SIG-M5 treated with dmso at 0.1 percent for 504 hours (cell line): ENCODE data around the gene TRIM33.
"Not testable (repeated sequence)": the region's sequence is repeated elsewhere in the genome, so short reads cannot be mapped to it uniquely, and the experiment has no call there.

ENCODE experiments used
- DNase-seq: peaks from one replicate; lab custom pipeline; 2025; ENCODE audit not compliant: unreplicated experiment; lab: John Stamatoyannopoulos, UW

Gene TRIM33

DNA sequence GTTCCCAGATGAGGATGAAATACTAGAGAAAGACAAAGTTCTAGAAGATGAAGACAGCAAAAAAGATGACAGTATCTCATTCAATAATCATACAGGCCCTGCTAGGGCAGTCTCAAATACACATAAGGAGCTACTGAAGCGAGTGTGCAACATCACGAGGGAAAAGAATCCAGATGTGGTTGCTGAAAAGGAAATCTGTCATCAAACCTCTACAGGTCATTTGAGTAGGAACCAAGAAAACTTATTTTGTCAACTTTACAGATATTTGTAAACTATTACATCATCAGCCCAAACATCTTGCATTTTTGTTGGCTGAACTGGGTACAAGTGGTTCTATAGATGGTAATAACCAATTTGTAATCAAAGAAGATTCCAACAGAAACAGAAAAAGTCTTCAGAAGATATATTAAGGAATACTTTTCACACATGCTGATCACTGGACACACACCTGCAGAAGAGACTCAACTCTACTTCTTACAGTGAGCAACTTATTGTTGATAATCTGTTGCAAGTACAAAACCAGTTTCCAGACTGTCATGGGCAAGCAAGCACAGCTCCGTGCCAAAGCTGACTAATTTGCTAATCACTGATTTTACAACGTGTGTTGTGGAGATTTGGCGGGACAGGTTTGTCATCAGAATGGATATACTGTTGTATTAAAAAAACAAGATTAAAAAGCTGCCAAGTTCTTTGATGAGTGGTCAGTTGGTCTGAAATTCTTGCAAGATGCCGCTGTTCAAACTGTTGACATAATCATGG is 42.1 kb downstream of the TRIM33 start:
- DNase-seq = no peak

DNA sequence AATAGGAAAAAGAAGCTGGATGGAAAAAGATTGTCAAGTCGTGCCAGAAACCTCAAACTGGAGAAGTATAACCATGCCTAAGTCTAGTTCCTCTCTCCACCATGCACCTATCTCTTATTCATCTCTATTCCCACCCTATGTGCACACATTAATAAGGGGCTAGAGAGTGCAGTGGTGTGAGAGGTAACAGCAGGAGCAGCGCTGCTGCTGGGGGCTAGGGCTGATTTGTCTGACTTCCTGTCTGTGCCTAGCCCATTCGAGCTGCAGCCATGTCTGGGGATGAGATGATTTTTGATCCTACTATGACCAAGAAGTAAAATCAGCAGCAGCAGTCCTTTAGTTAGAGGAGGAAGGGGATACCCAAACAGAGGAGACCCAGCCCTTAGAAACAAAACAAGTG is 43.0 kb downstream of the TRIM33 start:
- DNase-seq = no peak

- DNase-seq = no peak
Observed at GRCh38 chr1:114467491-114467890, 43.5 kb downstream of the TRIM33 start.

DNA sequence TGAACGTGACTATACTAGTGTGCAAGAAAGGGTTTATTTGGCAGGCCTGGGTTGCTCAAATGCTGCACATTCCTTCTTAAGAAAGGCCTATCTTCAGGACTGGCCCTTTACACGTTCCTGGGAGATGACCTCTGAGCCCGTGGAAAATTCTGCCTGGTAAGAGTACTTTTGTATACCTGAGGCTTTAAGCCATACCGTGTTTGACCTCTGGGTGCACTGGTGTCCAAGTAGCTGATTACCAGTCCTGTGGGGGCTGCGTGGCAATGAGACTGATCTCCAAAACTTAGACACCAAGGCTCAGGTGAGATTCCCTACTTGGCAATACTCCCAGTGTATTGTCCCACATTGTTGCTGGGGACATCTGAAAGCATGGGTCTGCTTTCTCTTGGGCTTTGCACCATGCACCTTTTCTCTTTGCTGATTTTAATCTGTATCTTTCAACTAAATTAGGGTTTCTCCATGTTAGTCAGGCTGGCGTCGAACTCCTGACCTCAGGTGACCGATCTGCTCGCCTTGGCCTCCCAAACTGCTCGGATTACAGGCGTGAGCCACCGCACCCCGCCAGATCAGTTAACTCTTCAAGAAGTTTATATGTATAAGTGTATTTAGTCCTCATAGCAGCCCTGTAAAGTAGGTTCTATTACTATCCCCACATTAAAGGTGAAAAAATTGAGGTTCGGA is 44.5 kb downstream of the TRIM33 start:
- DNase-seq = no peak

- DNase-seq = no peak
Observed at GRCh38 chr1:114462963-114463362, 48.0 kb downstream of the TRIM33 start.

DNA sequence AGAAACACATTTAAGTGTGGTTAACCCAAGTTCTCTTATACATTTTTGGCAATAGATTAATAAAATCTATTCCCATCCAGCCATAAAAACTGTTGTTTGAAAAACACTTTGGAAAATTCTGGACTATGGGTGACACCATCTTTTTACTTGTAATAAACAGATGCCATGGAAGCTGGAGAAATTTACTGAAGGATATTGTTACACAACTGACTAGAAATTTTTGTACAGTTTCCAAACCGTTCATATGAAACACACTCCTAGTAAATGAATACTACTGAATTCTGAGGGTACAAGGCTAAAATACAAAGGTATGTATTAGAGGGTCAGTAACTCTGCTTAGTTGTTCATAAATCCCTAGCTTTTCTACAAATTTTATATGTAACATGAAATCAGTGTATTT is 48.7 kb downstream of the TRIM33 start:
- no peak for DNase-seq

- DNase-seq = peak; percentile 81
Observed at GRCh38 chr1:114458237-114458777, 52.7 kb downstream of the TRIM33 start.

- DNase-seq = no peak
Observed at GRCh38 chr1:114457675-114458236, 53.2 kb downstream of the TRIM33 start.

DNA sequence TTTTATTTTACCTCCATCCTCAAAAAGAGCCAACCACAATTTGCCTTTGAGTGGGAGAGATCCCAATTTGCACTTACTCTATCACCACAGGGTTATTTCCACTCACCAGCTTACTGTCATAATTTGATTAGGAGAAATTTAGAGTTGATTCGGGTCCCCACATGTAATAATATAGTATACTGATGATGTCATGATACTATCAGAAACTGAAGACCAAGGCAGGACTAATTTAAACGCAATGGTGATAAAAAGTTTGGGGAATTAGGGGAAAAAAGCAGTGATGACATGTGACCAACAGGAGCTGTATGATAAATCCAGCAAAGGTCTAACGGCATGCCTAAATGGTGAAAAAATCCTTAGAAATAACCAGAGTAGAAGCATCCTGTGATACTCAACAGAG is 54.4 kb downstream of the TRIM33 start:
- no peak for DNase-seq

DNA sequence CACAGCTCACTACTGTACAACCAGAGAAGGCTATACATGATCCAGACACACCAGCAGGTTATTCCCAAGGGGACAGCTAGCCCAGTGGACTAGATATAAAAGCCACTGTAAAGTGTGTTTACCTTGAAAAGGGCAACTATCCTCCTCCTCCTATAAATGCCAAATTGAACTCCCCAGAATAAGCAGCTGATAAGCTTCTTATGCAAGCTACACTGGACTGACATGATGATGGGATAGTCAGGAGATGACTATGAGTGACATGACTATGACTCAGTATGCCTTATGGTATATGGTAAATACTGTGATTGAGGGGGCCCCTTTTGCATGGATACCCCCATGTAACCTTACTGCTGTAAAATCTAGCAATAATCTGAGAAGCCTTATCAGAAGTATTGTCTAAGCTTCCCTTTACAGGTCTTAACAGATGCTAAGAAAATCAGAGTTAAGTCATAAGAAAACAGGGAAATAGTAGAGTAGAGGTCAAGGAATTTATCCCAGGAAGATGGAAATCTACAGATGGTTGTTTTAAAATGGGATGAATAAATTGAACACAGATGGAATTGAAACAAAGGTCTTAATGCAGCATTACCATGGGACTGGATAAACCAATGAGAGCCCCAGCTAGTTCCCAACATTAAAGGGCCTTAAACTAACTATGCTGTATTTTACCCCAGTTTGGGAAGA is 55.8 kb downstream of the TRIM33 start:
- no peak for DNase-seq

DNA sequence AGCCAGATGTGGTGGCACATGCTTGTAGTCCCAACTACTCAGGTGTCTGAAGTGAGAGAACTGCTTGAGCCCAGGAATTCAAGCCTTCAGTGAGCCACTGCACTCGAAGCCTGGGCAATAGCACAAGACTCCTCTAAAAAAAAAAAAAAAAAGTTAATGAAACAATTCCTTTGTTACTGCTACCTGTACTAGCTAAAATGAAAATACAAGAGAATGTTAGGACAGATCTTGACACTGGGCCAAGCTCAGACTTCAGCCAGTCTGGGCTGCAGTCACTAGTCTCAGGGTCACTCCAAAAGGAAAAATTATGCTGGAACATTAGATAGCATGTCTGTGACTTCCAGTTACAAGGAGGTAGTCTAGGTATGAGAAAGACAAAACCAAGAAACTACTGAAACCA is 56.5 kb downstream of the TRIM33 start:
- DNase-seq = no peak

DNA sequence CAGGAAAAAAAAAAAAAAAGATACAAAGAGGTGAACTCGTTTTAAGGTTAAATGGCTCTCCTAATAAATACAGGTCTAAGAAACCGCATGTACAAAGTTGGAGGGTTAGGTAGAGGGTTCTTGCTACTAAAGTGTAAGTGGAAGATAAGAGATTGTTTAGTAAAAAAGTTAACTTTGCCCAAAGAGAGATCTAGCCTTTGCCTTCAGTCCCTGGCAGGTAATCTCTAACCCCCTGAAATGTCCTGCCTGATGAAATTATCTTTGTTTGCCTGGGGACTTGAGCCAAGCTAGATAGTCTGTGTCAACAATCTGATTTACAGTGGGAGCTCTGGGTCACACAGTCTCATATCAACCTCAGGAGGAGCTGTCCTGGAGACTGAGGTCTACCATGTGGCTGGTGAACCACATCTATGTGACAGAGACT is 57.6 kb downstream of the TRIM33 start:
- DNase-seq = no peak

DNA sequence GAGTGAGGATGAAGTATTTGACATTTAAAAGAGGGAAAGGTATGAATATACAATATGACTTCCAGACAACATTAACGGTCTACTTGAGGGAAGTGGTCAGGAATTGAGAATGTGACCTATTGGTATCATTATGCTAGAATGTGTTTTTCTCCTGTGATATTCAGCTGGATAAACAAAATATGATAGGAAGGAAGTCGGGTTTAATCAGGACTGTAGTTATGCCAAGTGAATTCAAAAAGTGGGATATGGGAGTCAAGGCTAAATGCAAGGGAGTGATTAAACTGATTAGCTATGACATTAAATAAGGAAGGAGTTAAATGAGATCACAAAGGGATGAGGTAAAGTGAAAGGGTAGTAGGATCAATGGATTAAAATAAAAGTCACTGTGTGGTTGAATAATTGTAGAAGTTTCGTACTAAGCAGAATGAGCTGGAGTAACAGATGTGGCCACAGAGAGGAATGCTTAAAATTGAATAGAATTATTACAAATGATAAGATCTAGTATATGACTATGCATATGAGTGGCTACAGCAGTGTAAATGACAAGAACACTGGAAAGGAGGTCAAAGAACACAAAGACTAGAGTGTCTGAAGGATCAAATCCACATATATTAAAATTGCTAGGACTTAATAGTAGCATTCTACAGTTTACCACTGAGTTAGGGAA is 62.5 kb downstream of the TRIM33 start:
- DNase-seq = no peak

GRCh38 chr1:114446198-114446597 is 64.8 kb downstream of the TRIM33 start:
- no peak for DNase-seq

DNA sequence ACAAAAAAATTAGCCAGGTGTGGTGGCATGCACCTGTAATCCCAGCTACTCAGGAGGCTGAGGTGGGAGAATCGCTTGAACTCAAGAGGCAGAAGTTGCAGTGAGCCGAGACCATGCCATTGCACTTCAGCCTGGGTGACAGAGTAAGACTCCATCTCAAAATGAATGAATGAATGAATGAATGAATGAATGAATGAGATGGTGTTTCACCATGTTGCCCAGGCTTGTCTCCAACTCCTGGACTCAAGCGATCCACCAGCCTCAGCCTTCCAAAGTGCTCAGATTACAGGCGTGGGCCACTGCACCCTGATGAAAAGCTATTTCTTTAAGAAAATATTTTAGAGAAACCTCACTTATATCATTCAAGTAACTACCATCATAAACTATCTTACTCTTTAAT is 67.8 kb downstream of the TRIM33 start:
- DNase-seq = not testable (repeated sequence)

GRCh38 chr1:114441332-114441731 is 69.7 kb downstream of the TRIM33 start:
- no peak for DNase-seq

DNA sequence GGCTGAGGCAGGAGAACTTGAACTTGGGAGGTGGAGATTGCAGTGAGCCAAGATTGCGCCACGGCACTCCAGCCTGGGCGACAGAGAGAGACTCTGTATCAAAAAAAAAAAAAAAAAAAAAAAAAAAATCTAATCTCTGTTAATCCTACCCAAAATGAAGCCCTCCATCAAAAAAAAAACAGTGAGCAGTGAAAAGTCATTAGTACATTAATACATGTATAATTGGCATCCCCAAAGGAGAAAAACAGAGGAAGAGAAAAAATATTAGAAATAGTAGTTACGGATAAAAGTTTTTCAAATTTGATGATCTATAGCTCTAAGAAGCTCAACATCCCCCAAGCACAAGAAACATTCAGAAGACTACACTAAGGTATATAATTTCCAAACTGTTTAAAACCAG is 71.6 kb downstream of the TRIM33 start:
- DNase-seq = no peak

DNA sequence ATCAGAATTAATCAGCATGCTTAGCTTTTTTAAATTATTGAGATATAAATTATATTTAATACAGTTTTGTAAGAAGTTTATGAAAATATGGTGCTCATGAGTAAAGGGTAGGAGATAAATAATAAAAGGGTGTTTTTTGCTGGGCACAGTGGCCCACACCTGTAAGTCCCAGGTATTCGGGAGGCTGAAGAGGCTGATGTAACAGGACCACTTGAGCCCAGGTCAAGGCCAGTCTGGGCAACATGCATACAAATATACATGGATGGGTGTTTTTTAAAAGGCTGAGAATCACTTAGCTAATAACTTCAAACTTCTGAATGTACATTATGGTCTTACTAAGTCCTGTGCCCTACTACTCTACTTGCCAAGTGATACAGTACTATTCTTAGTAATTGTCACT is 73.2 kb downstream of the TRIM33 start:
- no peak for DNase-seq

DNA sequence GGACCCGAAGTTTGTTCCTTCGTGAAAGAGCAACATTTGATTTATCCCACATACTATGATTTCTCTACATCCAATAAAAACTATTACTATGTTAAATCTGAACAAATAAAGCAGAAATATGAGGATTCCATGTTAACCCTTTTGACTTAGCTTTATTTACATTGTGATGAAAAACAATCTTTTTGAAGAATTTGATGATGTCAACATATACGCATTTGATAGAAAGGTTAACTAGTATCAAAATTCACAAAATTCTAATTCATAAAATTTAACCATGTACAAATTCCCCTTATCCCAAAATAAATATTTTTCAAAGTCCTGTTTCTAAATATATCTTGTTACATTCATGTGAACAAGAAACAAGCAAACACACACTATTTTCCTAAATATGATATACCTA is 74.2 kb downstream of the TRIM33 start:
- DNase-seq = no peak

DNA sequence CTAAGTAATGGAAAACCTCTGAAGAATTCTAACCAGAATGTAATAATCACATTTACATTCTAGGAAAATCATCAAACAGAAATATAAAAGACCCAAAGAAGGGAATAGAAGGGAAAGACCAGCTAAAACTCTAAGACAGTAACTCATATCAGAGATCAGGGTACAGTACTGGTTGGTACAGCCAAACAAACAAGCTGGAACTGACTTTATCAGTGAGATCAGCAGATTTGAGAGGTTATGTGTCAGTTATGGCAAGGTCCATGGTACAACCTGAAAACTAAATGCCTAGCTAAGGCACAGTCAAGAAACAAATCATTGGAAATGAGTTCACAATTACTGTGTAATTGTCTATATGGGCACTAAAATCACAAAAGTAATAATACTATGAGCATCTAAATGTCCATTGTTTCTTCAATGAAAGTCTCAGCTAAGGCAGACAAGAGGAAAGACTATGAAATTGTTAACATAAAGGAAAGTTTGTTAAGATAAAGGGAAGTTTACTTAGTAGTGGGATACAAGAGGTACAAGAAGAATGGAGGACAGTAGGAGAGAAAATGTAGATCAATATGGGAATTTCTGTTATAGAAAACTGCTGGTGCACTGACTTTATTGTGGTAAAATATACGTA is 75.8 kb downstream of the TRIM33 start:
- DNase-seq = no peak

DNA sequence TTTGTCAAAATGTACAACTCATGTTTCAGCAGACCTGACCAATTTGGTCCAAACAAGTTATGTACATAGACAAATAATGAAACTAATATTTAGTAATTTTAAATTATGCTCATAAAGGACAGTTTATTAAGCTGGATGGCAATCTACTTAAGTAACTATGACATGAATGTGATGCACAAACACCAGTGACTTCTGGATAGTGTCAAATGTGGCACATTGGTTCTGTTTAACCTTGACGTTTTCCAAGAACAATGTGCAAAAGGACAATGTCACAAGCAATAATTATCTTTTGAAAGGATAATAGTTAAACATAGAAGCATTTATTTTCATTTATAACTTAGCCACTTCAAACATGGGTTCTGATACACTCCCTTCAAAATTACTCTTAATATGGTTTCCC is 80.0 kb downstream of the TRIM33 start:
- DNase-seq = no peak
